Parathyroid adenoma (tissue), 2 donors: ENCODE data around the gene DHRSX.
"Not testable (repeated sequence)": the region's sequence is repeated elsewhere in the genome, so short reads cannot be mapped to it uniquely, and the experiment has no call there.

Source experiments
- H2AFZ ChIP-seq: fragments of 300-600 bp; sonication (generic); one replicate; pipeline ENCODE4 v1.7.0; 2017; ENCODE audit warnings: antibody characterized with exemption, mild to moderate bottlenecking
- H3K27ac ChIP-seq: fragments of 300-600 bp; sonication (generic); one replicate; pipeline ENCODE4 v1.7.0; 2017
- H3K27me3 ChIP-seq: fragments of 300-600 bp; sonication (generic); one replicate; pipeline ENCODE4 v1.7.0; 2017; ENCODE audit warnings: low read length; ENCODE audit not compliant: control insufficient read depth, insufficient read depth
- H3K36me3 ChIP-seq: fragments of 300-600 bp; sonication (generic); one replicate; pipeline ENCODE4 v1.7.0; 2017; ENCODE audit warnings: low read length; ENCODE audit not compliant: control insufficient read depth, insufficient read depth
- H3K4me1 ChIP-seq: fragments of 300-600 bp; sonication (generic); one replicate; pipeline ENCODE4 v1.7.0; 2017; ENCODE audit warnings: control low read depth
- H3K4me2 ChIP-seq: fragments of 300-600 bp; sonication (generic); one replicate; pipeline ENCODE4 v1.7.0; 2017; ENCODE audit warnings: low read length
- H3K4me3 ChIP-seq: fragments of 300-600 bp; sonication (generic); one replicate; pipeline ENCODE4 v1.7.0; 2017; ENCODE audit warnings: low read depth, low read length
- H3K79me2 ChIP-seq: fragments of 300-600 bp; sonication (generic); one replicate; pipeline ENCODE4 v1.7.0; 2017; ENCODE audit warnings: control low read depth
- H3K9ac ChIP-seq: fragments of 300-600 bp; sonication (generic); one replicate; pipeline ENCODE4 v1.7.0; 2017; ENCODE audit warnings: mild to moderate bottlenecking
- H3K9me3 ChIP-seq: fragments of 300-600 bp; sonication (generic); one replicate; pipeline ENCODE4 v1.7.0; 2017; ENCODE audit warnings: low read length; ENCODE audit not compliant: control insufficient read depth
- TF ChIP-seq, protein P1 (sequence below): fragments of 300-600 bp; sonication (generic); IDR thresholded peaks from one replicate; pipeline ENCODE4 v1.7.0; 2017; ENCODE audit warnings: antibody characterized with exemption, mild to moderate bottlenecking
- donor health status: primary hyperparathyroidism.

The DHRSX gene

DNA sequence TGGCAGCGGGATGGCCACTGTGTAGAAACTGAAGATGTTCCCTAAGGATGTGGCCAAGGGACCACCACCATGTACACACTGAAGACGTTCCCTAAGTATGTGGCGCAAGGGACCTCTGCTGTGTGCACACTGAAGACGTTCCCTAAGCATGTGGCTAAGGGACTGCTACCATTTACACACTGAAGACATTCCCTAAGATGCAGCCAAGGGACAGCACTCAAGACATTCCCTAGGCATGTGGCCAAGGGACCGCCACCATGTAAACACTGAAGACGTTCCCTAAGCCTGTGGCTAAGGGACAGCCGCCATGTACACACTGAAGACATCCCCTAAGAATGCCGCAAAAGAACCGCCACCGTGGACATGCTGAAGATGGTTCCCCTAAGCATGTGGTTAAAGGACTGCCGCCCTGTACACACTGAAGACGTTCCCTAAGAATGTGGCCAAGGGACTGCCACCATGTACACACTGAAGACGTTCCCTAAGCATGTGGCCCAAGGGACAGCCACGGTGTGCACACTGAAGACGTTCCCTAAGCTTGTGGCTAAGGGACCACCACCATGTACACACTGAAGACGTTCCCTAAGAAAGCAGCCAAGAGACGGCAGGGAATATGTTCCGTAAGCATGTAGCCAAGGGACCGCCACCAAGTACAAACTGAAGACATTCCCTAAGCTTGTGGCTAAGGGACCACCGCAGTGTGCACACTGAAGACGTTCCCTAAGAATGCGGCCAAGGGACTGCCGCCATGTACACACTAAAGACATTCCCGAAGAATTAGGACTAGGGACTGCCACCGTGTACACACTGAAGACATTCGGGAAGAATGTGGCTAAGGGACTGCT, 43.3 kb downstream of the DHRSX start:
- H3K9ac ChIP-seq, result no peak overlapping the region
- no peaks in the 10 kb centered on the region for H3K4me1 ChIP-seq
- no peaks in the 10 kb centered on the region for H3K9me3 ChIP-seq
- TF ChIP-seq, protein P1, sequence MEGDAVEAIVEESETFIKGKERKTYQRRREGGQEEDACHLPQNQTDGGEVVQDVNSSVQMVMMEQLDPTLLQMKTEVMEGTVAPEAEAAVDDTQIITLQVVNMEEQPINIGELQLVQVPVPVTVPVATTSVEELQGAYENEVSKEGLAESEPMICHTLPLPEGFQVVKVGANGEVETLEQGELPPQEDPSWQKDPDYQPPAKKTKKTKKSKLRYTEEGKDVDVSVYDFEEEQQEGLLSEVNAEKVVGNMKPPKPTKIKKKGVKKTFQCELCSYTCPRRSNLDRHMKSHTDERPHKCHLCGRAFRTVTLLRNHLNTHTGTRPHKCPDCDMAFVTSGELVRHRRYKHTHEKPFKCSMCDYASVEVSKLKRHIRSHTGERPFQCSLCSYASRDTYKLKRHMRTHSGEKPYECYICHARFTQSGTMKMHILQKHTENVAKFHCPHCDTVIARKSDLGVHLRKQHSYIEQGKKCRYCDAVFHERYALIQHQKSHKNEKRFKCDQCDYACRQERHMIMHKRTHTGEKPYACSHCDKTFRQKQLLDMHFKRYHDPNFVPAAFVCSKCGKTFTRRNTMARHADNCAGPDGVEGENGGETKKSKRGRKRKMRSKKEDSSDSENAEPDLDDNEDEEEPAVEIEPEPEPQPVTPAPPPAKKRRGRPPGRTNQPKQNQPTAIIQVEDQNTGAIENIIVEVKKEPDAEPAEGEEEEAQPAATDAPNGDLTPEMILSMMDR, result no peak
- H3K36me3 ChIP-seq, result no peaks in the 10 kb centered on the region
- H3K79me2 ChIP-seq, result peaks cover 10% of the 10 kb centered on the region
- no peak overlapping the region for H3K4me3 ChIP-seq
- H3K27ac ChIP-seq, result no peak overlapping the region
- H3K27me3 ChIP-seq, result no peaks in the 10 kb centered on the region
- no peak overlapping the region for H3K4me2 ChIP-seq
- H2AFZ ChIP-seq, result no peak overlapping the region

DNA sequence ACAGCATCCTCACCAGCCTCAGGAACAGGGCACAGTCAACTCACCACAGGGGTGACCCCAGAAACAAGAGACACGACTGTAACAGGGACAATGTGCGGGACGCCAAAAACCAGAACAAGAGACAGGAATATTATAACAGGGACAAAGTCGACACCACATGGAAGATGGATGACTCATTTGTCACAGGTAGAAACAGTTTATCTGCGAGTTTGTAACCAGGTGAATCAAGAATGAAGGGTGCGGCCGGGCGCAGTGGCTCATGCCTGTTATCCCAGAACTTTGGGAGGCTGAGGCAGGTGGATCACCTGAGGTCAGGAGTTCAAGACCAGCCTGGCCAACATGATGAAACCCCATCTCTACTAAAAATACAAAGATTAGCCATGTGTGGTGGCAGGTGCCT, 44.7 kb downstream of the DHRSX start:
- H3K27ac ChIP-seq, H3K9me3 ChIP-seq, H3K4me1 ChIP-seq, H3K9ac ChIP-seq, H3K4me2 ChIP-seq, H3K36me3 ChIP-seq, H2AFZ ChIP-seq, H3K27me3 ChIP-seq, H3K79me2 ChIP-seq, H3K4me3 ChIP-seq: not testable (repeated sequence)

DNA sequence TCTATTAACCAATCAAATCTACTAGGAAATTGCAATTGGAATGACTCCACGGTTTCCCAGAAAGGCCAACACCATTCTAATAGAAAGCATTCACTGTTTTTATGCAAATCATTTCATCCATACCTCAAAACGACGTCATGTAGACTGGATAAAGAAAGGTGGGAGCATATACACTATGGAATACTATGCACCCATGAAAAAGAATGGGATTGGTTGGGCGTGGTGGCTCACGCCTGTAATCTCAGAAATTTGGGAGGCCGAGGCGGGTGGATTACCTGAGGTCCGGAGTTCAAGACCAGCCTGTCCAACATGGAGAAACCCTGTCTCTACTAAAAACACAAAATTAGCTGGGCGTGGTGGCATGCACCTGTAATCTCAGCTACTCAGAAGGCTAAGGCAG, 46.2 kb downstream of the DHRSX start:
- H3K4me3 ChIP-seq, H3K36me3 ChIP-seq, H3K27me3 ChIP-seq: not testable (repeated sequence)

DNA sequence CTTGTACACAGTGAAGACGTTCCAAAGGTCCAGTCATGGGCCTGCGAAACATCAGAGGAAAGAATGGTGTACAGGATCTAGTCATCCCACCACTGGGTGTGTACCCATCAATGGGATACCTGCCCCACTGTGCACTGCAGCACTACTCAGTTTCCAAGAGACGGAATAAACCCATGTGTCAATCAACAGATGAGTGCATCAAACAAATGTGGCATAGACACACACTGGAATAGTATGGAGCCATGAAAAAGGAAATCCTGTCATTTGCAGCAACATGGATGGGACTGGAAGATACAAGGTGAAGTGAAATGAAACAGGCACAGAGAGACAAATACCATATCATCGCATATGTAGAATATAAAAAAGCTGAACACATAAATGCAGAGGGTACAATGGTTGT, 48.0 kb downstream of the DHRSX start:
- no peaks in the 10 kb centered on the region for H3K4me1 ChIP-seq
- no peak overlapping the region for H2AFZ ChIP-seq
- H3K4me3 ChIP-seq, result no peak overlapping the region
- TF ChIP-seq, protein P1, result no peak
- no peaks in the 10 kb centered on the region for H3K9me3 ChIP-seq
- no peaks in the 10 kb centered on the region for H3K27me3 ChIP-seq
- H3K79me2 ChIP-seq, result peaks cover 4% of the 10 kb centered on the region
- no peak overlapping the region for H3K4me2 ChIP-seq
- H3K9ac ChIP-seq, result no peak overlapping the region
- H3K36me3 ChIP-seq, result no peaks in the 10 kb centered on the region
- H3K27ac ChIP-seq, result no peak overlapping the region

More for the DNA sequence above, 46.2 kb downstream of the DHRSX start:
- not testable (repeated sequence) for H3K9me3 ChIP-seq, H3K79me2 ChIP-seq, H2AFZ ChIP-seq, H3K9ac ChIP-seq, H3K4me2 ChIP-seq, H3K27ac ChIP-seq, H3K4me1 ChIP-seq

DNA sequence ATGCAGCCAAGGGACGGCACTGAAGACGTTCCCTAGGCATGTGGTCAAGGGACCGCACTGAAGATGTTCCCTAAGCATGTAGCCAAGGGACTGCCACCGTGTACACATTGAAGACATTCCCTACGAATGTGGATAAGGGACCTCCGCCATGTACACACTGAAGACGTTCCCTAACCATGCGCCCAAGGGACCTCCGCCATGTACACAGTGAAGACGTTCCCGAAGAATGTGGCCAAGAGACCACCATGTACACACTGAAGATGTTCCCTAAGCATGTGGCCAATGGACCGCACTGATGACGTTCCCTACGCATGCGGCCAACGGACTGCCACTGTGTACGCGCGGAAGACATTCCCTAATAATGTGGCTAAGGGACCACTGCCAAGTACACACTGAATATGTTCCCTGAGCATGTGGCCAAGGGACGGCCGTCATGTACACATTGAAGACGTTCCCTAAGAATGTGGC, 48.4 kb downstream of the DHRSX start:
- H3K27ac ChIP-seq, result no peak overlapping the region
- H3K4me3 ChIP-seq, result no peak overlapping the region
- H3K9me3 ChIP-seq, result no peaks in the 10 kb centered on the region
- H3K4me2 ChIP-seq, result no peak overlapping the region
- H3K9ac ChIP-seq, result no peak overlapping the region
- no peaks in the 10 kb centered on the region for H3K36me3 ChIP-seq
- peaks cover 2% of the 10 kb centered on the region for H3K79me2 ChIP-seq
- no peak overlapping the region for H2AFZ ChIP-seq
- H3K27me3 ChIP-seq, result no peaks in the 10 kb centered on the region
- H3K4me1 ChIP-seq, result no peaks in the 10 kb centered on the region
- TF ChIP-seq, protein P1, result no peak
